GM20431 (cell line): ENCODE measurements around the gene KIAA1210.
"Not testable (repeated sequence)": the region's sequence is repeated elsewhere in the genome, so short reads cannot be mapped to it uniquely, and the experiment has no call there.

Experiments used
- in situ Hi-C: fragments of 300-500 bp; cut with MseI, MboI; formaldehyde crosslinking; loops from one replicate; pipeline ENCODE4 v1.15.0; 2020; ENCODE audit warnings: low sequenced_read_pairs; ENCODE audit not compliant: unreplicated experiment

Gene KIAA1210

GRCh38 chrX:119042040-119042439 is 85.6 kb downstream of the KIAA1210 start:
- in situ Hi-C loops, result no loop called here

GRCh38 chrX:119041175-119041574 is 86.4 kb downstream of the KIAA1210 start:
- in situ Hi-C loops, result no loop called here

GRCh38 chrX:119040432-119040831 is 87.2 kb downstream of the KIAA1210 start:
- in situ Hi-C loops, result no loop called here

- in situ Hi-C loops, result no loop called here
Measured at GRCh38 chrX:119036107-119037029, 91.2 kb downstream of the KIAA1210 start.

- in situ Hi-C loops, result no loop called here
Measured at GRCh38 chrX:119030990-119031389, 96.6 kb downstream of the KIAA1210 start.

GRCh38 chrX:119029656-119030055 is 98.0 kb downstream of the KIAA1210 start:
- in situ Hi-C loops, result not testable (repeated sequence)

- in situ Hi-C loops, result no loop called here
Measured at GRCh38 chrX:119028733-119029330, 98.8 kb downstream of the KIAA1210 start.
